ENCODE results near the gene LAPTM5.
"Not testable (repeated sequence)": the region's sequence is repeated elsewhere in the genome, so short reads cannot be mapped to it uniquely, and the experiment has no call there.

LAPTM5 gene, protein sequence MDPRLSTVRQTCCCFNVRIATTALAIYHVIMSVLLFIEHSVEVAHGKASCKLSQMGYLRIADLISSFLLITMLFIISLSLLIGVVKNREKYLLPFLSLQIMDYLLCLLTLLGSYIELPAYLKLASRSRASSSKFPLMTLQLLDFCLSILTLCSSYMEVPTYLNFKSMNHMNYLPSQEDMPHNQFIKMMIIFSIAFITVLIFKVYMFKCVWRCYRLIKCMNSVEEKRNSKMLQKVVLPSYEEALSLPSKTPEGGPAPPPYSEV

DNA sequence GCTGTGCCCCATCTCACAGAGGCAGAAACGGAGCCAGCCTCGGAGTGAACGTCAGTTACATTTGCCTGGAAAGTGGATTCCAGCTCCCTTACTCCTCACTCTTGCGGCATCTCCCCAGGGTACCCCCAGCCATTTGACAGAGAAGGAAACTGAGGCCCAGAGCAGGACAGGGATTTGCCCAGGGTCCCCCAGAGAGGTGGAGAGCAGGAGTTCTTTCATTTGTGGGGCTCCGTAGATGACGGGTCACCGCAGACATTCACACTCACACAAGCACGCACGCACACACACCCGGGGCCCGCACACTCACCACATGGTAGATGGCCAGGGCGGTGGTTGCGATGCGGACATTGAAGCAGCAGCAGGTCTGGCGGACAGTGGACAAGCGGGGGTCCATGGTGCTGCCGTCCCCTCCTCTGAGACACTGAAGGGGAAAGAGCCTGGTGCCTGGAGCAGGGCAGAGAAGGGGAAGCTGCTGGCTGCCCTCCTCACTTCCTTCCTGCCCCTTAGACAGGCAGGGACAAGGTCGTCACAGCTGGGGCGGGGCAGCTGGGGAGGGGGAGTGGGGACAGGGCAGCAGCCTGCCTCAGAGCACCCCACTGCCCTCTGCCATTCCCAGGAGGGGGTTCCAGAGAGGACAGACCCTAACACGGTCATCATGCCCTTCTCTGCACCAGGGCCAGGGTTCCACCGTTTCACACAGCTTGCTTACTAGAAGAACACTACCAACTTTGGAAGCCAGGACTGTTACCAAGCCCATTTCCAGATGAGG, at the start of gene LAPTM5:
Gene LAPTM5 (minus strand): TSS at position 423 of the 769 bp plus-strand sequence. CDS start 29 bp downstream, at position 394.
- peak; percentile 54 to 64 for DNase-seq

DNA sequence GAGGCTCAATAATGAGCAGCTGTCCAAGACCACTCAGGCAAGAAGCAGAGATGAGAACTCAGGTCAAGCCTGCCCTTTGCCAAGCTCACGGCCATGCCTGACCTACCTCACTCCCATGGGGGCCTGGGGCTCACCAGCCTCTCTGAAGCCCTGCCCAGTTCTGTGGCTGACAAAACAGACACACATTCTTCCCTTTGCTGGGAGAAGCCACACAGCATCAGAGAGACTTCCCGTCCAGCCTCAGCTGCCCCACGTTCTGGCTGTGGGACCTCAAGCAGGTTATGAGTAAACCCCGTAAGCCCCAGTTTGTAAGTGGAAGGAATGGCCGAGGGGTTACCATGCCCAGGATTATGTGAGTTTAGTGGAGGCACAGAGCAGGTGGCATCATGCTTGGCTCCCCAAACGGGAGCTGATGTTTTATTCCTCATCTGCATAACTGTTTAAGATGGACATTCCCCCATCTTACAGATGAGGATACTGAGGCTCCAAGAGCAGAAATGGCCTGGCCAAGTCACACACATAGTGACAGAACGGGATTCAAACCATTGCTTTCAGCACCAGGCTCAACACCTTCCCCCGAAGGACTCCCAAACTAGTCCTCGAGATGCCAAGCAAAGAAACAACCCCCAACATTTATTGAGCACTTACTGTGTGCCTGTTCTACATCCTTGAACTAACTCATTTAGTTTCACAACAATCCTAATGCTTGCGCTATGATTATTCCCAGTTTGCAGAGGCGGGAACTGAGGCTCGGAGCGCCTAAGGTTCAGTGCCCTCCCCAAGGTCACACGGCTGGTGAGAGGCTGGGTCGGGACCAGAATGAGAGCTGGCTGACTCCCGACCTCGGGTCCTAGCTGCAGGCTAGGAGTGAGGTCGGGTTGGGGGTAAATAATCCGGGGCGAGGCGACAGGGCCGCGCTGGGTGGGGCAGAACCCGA, 49.1 kb upstream of the LAPTM5 start:
- DNase-seq, result no peak

DNA sequence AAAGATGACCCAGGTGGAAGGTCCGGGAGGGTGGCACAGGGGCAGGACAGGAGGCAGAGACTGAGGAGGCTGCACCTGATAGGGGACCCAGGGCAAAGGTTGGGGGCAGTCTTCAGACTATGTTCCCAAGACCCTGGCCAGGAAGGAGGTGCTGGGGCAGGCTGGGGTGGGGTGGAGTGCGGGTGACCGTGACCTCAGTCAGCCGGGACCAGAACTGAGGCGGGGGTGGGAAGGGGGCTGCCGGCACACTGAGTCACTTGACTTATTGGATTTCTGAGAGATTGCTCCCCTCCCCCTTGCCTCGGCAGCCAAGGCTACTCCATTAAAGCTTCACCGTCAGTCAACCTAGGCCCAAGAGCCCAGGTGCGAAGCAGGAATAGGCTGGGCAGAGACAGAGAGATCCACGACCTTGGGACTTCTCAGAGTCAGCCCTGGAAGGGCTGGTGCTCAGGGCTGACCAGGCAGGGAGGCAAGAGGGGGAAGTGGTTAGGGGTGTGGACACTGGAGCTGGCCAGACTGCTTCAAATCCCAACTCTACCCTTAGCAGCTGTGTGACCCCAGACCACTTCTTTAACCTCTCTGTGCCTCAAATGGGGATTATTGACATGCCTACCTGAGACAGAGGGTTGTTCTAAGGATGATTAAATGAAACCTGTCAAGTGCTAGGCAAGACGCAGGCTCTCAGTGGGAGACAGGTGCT, 47.9 kb upstream of the LAPTM5 start:
- no peak for DNase-seq

DNA sequence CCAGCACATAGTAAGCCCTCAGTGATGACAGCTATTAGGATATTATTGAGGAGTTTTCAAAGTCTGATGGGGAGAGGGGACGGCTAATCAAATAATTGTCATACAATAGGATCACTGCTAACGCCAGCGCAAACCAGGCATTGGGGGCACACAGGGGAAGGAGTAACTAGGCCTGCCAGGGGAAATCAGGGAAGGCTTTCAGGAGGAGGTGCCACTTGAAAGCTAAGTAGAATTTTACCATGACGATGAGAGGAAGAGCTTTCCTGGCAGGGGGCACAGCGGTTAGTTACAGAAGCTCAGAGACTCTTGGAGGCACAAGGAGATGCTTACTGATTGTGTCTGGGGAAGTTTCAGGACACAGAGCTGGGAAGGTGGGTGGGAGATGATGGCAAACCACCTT, 47.2 kb upstream of the LAPTM5 start:
- DNase-seq, result no peak

DNA sequence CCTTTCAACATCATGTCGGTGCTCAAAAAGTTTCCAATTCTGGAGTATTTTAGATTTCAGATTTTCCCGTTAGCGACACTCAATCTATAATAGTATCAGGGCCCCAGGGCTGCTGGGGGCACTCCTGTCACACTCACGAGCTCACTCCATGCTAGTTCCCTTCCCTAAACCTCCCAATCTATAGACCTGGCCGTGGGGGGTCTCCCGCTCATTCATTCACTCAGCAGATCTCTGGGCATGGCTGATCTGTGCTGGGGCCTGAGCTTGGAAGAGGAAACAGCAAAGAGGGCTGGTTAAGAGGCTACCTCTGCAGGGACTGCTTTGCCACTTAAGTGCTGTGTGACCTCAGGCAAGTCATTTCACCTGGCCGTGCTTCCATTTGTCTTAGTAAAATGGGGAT, 46.8 kb upstream of the LAPTM5 start:
- no peak for DNase-seq

DNA sequence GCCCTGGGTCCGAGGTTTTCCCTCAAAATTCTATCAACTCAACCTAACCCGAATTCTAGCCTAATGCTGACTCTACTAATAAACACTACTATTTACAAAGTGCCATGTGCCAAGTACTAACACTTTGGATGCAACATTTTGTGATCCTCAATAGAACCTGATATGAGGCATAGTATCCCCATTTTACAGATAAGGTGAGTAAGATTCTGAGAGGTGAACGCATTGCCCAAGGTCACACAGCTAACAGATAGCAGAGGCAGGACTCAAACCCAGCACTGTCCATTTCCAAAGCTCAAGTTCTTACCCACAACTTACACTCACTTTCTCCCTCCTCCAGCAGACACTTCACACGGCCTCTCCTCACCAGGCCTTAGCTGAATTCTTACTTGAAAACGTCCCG, 46.0 kb upstream of the LAPTM5 start:
- no peak for DNase-seq

DNA sequence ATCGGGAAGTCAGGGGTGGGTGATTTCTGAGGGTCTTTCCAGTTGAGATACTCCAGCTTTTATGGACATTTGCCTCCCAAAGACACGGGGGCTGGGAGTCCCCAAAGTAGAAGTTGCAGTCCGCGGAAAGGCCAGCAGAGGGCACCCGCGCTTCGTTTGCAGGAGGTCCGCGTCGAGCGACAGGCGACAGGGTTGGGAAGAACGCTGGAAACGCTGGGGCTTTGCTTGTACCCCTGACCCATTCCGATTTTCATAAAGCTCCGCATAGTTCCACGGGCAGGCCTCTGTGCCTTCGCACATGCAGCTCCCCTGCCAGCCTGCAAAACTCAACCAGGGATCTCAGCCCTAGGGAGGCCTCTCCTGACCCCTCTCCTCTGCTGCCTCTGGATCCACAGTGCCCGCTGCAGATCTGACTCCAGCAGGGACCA, 44.2 kb upstream of the LAPTM5 start:
- peak; percentile 36 to 42 for DNase-seq

DNA sequence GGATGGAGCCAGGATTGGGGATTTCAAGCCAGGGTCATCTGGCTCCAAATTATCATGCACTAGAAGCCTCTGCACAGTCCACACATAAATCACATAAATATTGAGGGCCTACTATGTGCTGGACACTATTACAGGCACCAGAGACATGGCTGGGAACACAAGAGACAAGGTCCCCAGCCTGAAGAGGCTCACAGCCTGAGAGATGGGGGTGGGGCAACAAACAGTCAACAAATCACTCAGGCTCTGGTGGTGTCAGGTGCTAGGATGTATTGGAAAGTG, 41.6 kb upstream of the LAPTM5 start:
- DNase-seq, result no peak

DNA sequence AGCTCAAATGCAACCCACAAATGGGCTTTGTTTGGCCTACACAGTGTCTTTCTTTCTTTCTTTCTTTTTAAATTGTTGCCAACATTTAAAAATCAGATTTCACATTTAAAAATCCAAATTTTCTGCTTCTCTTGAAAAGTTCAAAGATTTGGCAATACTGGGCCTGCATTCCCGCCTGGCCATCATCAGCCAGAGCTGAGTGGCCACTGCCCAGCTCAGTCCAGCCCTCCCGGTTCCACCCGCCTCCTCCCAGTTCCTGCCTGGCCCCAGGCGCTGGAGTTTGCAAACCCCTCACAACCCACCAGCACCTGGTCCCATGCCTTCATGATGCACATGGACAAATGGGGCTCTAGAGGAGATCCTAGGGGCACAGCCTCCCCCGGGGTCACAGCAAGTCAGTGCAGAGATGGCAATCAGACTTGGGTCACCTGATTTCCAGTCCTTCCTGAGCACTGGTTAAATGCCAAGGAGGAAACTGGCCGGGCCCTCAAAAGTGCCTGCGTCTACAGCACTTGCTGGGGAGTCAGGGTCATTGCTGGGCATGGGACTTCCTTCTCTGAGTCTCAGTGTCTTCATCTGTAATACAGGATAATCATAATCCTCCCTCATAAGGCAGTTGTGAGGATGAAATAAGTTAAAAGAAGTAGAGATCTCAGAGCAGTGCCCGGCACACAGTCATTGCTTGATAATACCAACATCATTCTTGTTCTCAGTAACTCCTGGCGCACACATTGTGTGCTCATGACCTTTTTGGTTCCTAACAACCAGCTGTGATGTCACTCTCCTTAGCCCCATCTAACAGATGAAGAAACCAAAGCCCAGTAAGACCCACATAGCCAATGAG, 41.0 kb upstream of the LAPTM5 start:
- no peak for DNase-seq

DNA sequence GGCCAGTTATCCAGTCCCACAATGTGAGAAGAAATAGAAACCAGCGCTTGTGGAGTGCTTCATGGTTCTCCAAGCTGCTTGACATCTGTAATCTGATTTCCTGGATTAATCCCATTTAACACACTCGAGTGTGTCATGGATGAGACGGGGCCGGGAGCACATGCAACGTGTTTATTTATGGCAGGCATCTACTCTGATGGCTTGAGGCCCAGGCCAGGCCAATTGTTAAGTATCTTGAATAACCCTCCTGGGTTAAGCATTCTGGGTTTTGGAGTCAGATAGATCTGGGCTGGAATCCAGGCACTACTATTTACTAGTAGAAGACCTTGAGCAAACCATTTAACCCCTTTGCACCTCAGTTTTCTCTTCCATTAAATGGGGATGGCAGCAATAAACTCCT, 37.5 kb upstream of the LAPTM5 start:
- no peak for DNase-seq

DNA sequence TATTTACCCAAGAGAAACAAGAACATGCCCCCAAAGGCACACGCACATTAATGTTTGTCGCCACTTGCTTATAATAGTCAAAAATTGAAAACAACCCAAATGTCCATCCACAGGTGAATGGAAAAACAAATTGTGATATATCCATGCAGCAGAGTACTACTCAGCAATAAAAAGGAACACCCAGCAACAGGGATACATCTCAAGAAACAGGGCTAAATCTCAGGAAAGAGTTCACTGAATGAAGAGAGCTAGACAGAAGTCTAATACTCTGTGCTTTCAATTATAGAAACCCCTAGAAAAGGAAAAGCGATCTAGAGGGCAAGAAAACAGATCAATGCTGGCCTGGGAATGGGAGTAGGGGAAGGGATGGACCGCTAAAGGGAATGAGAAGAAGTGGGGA, 36.7 kb upstream of the LAPTM5 start:
- DNase-seq, result no peak

DNA sequence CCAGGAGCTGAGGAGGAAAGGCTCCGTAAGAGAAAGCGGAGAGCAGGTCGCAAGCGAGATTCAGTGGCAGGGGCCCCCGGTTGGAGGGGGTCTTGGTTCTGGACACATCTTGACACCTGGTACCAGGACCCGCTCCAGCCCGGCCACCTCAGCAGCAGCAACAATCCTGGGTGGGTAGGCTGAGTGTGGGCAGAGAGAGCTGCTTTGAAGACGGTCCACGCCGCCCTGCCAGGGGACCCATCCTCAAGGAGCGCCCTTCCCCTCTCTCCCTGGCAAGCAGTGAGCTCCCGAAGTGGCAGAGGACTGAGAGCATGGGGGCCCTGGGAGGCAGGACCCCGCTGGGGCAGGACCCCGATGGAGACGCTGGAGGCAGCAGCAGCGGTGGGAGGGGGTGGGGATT, 35.6 kb upstream of the LAPTM5 start:
- no peak for DNase-seq

DNA sequence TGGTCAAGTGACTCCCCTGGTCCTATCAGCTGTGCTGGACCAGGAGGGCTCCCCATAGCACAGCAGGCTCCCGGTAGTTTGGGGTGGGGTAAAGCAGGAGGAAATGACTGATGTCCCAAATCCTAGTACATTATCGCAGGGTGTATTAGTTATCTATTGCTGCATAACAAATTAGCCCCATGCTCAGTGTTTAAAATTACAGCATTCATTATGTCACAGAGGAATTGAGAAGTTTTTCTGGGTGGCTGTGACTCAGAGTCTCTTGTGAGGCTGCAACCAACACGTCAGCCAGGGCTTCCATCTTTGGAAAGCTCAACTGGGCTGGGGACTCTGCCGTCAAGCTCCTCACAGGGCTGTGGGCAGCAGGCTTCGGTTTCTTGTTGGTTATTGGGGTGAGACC, 34.3 kb upstream of the LAPTM5 start:
- no peak for DNase-seq

DNA sequence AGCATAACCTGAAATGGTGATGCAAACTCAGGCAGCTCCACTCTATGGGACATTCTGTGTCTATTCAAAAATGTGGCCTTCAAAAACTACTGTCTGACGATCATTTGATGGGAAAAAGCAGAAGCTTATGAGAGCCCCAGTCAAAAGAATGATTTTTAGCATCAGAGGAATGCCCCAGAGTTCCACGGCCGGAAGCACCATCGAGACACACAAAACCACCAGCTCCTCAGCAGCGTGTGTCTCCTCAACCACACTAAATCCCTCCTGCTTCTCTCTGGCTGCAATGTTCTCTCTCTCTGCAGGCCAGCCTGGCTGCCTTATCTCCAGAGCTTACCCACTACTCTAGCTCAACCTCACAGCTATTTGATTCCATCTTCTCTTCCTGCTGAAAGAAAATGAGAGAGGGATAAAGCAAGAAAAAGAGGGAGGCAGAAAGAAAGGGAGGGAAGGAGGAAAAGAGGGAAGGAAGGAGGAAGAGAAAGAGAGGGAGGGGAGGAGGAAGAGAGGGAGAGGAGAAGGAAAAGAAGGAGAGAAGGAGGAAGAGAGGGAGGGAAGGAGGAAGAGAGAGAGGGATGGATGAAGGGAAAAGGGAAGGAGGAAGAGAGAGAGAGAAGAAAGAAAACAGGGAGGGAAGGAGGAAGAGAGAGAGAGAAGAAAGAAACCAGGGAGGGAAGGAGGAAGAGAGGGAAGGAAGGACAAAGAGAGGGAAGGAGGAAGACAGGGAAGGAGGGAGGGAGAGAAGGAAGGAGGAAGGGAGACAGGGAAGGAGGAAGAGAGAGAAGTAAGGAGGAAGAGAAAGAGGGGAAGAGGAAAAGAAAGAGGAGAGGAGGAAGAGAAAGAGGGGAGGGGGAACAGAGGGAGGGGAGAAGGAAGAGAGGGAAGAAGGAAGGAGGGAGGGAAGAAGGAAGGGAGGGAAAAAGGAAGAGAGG, 33.5 kb upstream of the LAPTM5 start:
- peak in 1 of 2 experiments; percentile 16 for DNase-seq

DNA sequence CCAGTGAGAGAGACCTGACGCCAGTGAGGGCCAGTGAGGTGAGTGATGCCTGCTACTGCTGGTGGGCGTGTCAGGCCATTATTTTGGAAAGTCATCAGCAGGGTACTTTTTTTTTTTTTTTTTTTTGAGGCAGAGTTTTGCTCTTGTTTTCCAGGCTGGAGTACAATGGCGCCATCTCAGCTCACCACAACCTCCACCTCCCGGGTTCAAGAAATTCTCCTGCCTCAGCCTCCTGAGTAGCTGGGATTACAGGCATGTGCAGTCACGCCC, 32.6 kb upstream of the LAPTM5 start:
- not testable (repeated sequence) for DNase-seq

DNA sequence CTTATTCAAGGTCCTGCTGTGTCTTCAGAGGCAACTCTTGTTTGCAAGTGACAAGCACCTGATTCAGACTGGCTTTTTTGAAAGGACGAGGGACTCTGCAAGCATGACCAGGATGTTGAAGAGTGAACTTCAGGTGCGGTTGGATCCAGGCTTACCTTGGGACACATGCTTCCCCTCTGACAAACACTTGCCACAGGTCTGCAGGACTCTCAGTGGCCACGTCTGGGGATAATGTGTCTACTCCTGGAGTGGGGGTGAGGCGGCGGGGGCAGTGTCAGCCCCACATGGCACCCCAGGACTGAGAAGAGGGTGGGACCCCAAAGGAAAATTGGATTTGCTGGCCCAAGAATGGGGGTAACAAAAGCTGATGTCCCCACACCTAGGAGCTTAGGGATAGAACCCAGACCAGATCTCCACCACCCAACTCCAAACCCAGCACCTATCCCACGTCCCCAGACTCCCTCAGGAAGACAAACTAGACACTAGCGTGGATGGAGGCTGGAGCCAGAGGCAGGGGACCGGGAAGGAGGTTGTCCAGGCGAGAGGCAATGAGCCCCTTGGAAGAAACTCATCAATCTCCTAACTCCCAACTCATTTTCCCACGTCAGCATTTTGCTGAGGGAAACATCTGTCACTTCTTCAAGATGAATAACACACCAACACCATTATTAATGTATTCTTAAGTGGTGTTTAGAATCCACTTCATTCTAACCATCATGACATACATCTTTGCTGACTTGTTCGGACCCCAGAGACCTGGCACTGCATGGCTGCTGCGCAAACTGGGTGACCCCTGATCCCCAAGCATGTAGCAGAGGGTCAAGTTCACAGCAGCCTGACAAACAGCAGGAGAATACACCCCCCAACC, 32.0 kb upstream of the LAPTM5 start:
- no peak for DNase-seq

DNA sequence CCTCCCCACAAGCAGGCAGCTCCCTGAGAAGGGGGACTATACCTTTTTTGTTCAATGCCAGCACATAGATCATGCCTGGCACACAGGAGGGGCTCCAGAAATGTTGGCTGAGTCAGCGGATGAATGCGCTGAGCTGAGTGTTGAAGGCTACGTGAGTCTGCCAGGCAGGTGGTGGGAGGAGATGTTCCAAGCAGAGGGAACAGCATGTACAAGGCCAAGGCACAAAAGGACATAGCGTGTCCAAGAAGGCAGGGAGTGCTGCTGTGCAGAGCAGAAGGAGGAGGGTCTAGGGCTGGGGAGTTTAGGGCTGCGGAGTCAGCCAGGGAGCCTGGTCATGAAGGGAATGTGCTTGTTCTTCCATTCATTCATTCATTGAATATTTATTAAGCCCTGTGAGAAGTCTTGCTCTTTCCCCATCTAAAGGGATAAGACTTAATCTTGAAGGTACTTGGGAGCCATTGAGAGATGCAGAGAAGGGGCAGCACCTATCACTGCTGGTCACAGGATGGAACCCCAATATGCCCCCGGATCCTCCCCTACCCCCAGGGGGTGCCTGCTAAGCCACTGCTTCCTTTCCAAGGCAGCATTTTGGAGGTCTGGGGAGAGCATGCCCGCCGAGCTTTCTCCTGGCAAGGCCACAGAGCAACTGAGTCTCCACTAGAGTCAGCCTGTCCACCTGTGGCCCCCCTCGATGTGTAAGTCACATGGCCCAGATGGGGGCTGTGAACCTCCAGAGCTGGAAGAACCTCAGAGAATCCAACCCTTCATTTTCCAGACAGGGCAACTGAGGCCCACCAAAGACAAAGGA, 31.2 kb upstream of the LAPTM5 start:
- no peak for DNase-seq

DNA sequence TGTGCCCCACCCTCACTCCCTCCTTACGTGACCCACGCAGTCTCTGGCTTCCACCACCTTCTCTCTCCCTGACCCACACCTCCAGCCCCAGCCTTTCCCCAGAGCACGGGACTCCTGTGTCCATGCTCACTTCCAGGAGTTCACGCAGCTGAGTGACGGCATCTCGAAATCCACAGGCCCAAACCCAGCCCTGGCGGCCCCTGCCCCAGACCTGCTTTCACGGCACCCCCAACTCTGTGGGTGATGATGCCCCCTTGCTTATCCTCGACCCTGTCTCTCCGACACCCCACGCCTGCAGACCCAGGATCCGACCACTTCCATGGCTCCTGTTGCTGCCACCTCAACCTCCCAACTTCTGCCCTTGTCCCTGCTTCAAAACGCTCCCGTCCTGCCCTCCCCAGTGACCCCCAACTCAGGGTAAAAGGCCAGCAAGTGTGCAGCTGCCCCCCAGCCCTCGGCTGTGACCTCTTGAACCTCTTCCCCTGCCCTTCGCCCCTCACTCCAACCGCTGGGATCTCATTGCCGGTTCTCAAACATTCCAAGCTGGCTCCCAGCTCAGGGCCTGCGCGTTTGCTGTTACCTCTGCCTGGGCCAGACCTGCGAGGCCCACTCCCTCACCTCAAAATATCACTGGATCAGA, 30.4 kb upstream of the LAPTM5 start:
- DNase-seq, result no peak

DNA sequence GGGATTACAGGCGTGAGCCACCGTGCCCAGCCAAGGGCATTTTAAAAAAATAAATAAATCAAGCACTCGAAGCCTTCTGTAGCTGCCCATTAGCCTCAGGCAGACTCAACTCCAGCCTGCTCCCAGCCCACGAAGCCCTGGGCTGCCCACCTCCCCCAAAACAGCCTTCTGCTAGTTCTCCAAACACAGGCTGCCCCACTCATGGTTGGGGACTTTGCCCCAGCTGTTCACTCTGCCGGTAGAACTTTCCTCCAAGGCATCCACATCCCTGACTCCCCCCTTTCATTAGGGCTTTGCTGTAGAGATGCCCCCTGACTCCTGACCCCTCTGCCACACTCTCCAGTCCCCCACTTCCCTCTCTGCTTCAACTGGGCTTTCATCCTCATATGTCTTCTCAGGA, 29.7 kb upstream of the LAPTM5 start:
- no peak for DNase-seq

Measured in AML-193 (cell line).